ENCODE data around the gene SLC28A2.

Gene SLC28A2

GRCh38 chr15:45319472-45320214 lies 67.6 kb downstream of the SLC28A2 start:
- no peak overlapping the region for H3K4me3 ChIP-seq (ENCODE audit: low read depth in 1 of 2, low read length in 2 of 2)
- no peak overlapping the region for H3K9ac ChIP-seq (ENCODE audit: low read depth in 1 of 2, low read length in 2 of 2)
- no peaks in the 10 kb centered on the region for H3K36me3 ChIP-seq (ENCODE audit: control insufficient read depth in 1 of 2, insufficient read depth in 2 of 2, low read length in 2 of 2)
- no peak overlapping the region for H3K27ac ChIP-seq (ENCODE audit: low read depth, low read length)
- no peaks in the 10 kb centered on the region for H3K27me3 ChIP-seq (ENCODE audit: control insufficient read depth in 1 of 2, insufficient read depth in 2 of 2, low read length in 2 of 2)
- no peaks in the 10 kb centered on the region for H3K4me1 ChIP-seq (ENCODE audit: control insufficient read depth in 1 of 2, insufficient read depth in 2 of 2, low read length in 2 of 2)
- H3K9me3 ChIP-seq (ENCODE audit: control insufficient read depth in 1 of 2, low read length in 2 of 2): no peaks in the 10 kb centered on the region

GRCh38 chr15:45320581-45321205 lies 68.7 kb downstream of the SLC28A2 start:
- no peak overlapping the region for H3K4me3 ChIP-seq (ENCODE audit: low read depth in 1 of 2, low read length in 2 of 2)
- no peaks in the 10 kb centered on the region for H3K27me3 ChIP-seq (ENCODE audit: control insufficient read depth in 1 of 2, insufficient read depth in 2 of 2, low read length in 2 of 2)
- H3K27ac ChIP-seq (ENCODE audit: low read depth, low read length): no peak overlapping the region
- H3K4me1 ChIP-seq (ENCODE audit: control insufficient read depth in 1 of 2, insufficient read depth in 2 of 2, low read length in 2 of 2): no peaks in the 10 kb centered on the region
- H3K36me3 ChIP-seq (ENCODE audit: control insufficient read depth in 1 of 2, insufficient read depth in 2 of 2, low read length in 2 of 2): no peaks in the 10 kb centered on the region
- no peaks in the 10 kb centered on the region for H3K9me3 ChIP-seq (ENCODE audit: control insufficient read depth in 1 of 2, low read length in 2 of 2)
- H3K9ac ChIP-seq (ENCODE audit: low read depth in 1 of 2, low read length in 2 of 2): no peak overlapping the region

- H3K27ac ChIP-seq (ENCODE audit: low read depth, low read length): no peak overlapping the region
- H3K27me3 ChIP-seq (ENCODE audit: control insufficient read depth in 1 of 2, insufficient read depth in 2 of 2, low read length in 2 of 2): no peaks in the 10 kb centered on the region
- H3K36me3 ChIP-seq (ENCODE audit: control insufficient read depth in 1 of 2, insufficient read depth in 2 of 2, low read length in 2 of 2): no peaks in the 10 kb centered on the region
- H3K4me1 ChIP-seq (ENCODE audit: control insufficient read depth in 1 of 2, insufficient read depth in 2 of 2, low read length in 2 of 2): no peaks in the 10 kb centered on the region
- H3K9ac ChIP-seq (ENCODE audit: low read depth in 1 of 2, low read length in 2 of 2): no peak overlapping the region
- no peaks in the 10 kb centered on the region for H3K9me3 ChIP-seq (ENCODE audit: control insufficient read depth in 1 of 2, low read length in 2 of 2)
- H3K4me3 ChIP-seq (ENCODE audit: low read depth in 1 of 2, low read length in 2 of 2): no peak overlapping the region
These were observed 74.2 kb downstream of the SLC28A2 start for GRCh38 chr15:45326280-45326679.

- H3K9ac ChIP-seq (ENCODE audit: low read depth in 1 of 2, low read length in 2 of 2): no peak overlapping the region
- no peak overlapping the region for H3K4me3 ChIP-seq (ENCODE audit: low read depth in 1 of 2, low read length in 2 of 2)
- H3K27me3 ChIP-seq (ENCODE audit: control insufficient read depth in 1 of 2, insufficient read depth in 2 of 2, low read length in 2 of 2): no peaks in the 10 kb centered on the region
- H3K36me3 ChIP-seq (ENCODE audit: control insufficient read depth in 1 of 2, insufficient read depth in 2 of 2, low read length in 2 of 2): no peaks in the 10 kb centered on the region
- H3K27ac ChIP-seq (ENCODE audit: low read depth, low read length): no peak overlapping the region
- no peaks in the 10 kb centered on the region for H3K4me1 ChIP-seq (ENCODE audit: control insufficient read depth in 1 of 2, insufficient read depth in 2 of 2, low read length in 2 of 2)
- no peaks in the 10 kb centered on the region for H3K9me3 ChIP-seq (ENCODE audit: control insufficient read depth in 1 of 2, low read length in 2 of 2)
These were observed 74.7 kb downstream of the SLC28A2 start for GRCh38 chr15:45326741-45327140.

All from duodenal mucosa (tissue), 2 donors.